ENCODE results near the gene ECE1.

Gene ECE1

GRCh38 chr1:21259316-21260076 is 30.8 kb downstream of the ECE1 start:
- no peak for DNase-seq
- in situ Hi-C loops (cut with MboI; ENCODE audit: low pct_unique_long_range_greater_than_20kb, low sequenced_read_pairs): no loop called here

- DNase-seq: no peak
- in situ Hi-C loops (cut with MboI; ENCODE audit: low pct_unique_long_range_greater_than_20kb, low sequenced_read_pairs): no loop called here
Measured at GRCh38 chr1:21258331-21259134, 31.7 kb downstream of the ECE1 start.

GRCh38 chr1:21257431-21258135 is 32.7 kb downstream of the ECE1 start:
- in situ Hi-C loops (cut with MboI; ENCODE audit: low pct_unique_long_range_greater_than_20kb, low sequenced_read_pairs): no loop called here
- DNase-seq: no peak

GRCh38 chr1:21256776-21257175 is 33.5 kb downstream of the ECE1 start:
- in situ Hi-C loops (cut with MboI; ENCODE audit: low pct_unique_long_range_greater_than_20kb, low sequenced_read_pairs): no loop called here

GRCh38 chr1:21255943-21256320 is 34.3 kb downstream of the ECE1 start:
- in situ Hi-C loops (cut with MboI; ENCODE audit: low pct_unique_long_range_greater_than_20kb, low sequenced_read_pairs): no loop called here
- no peak for DNase-seq

More at GRCh38 chr1:21256776-21257175, 33.5 kb downstream of the ECE1 start:
- DNase-seq: no peak

- peak; percentile 88 for DNase-seq
- in situ Hi-C loops (cut with MboI; ENCODE audit: low pct_unique_long_range_greater_than_20kb, low sequenced_read_pairs): no loop called here
Measured at GRCh38 chr1:21255284-21255942, 34.9 kb downstream of the ECE1 start.

- in situ Hi-C loops (cut with MboI; ENCODE audit: low pct_unique_long_range_greater_than_20kb, low sequenced_read_pairs): no loop called here
- no peak for DNase-seq
Measured at GRCh38 chr1:21254335-21254951, 35.8 kb downstream of the ECE1 start.

- DNase-seq: no peak
- in situ Hi-C loops (cut with MboI; ENCODE audit: low pct_unique_long_range_greater_than_20kb, low sequenced_read_pairs): no loop called here
Measured at GRCh38 chr1:21251773-21252471, 38.3 kb downstream of the ECE1 start.

GRCh38 chr1:21249940-21250493 is 40.2 kb downstream of the ECE1 start:
- in situ Hi-C loops (cut with MboI; ENCODE audit: low pct_unique_long_range_greater_than_20kb, low sequenced_read_pairs): no loop called here
- DNase-seq: no peak

GRCh38 chr1:21247892-21248715 is 42.2 kb downstream of the ECE1 start:
- in situ Hi-C loops (cut with MboI; ENCODE audit: low pct_unique_long_range_greater_than_20kb, low sequenced_read_pairs): no loop called here
- no peak for DNase-seq

GRCh38 chr1:21246905-21247642 is 43.2 kb downstream of the ECE1 start:
- in situ Hi-C loops (cut with MboI; ENCODE audit: low pct_unique_long_range_greater_than_20kb, low sequenced_read_pairs): no loop called here
- DNase-seq: no peak

GRCh38 chr1:21245688-21246229 is 44.5 kb downstream of the ECE1 start:
- in situ Hi-C loops (cut with MboI; ENCODE audit: low pct_unique_long_range_greater_than_20kb, low sequenced_read_pairs): no loop called here
- DNase-seq: no peak

GRCh38 chr1:21244986-21245687 is 45.1 kb downstream of the ECE1 start:
- no peak for DNase-seq
- in situ Hi-C loops (cut with MboI; ENCODE audit: low pct_unique_long_range_greater_than_20kb, low sequenced_read_pairs): no loop called here

- in situ Hi-C loops (cut with MboI; ENCODE audit: low pct_unique_long_range_greater_than_20kb, low sequenced_read_pairs): no loop called here
- DNase-seq: no peak
Measured at GRCh38 chr1:21244154-21244553, 46.1 kb downstream of the ECE1 start.

GRCh38 chr1:21242846-21243245 is 47.4 kb downstream of the ECE1 start:
- in situ Hi-C loops (cut with MboI; ENCODE audit: low pct_unique_long_range_greater_than_20kb, low sequenced_read_pairs): no loop called here
- DNase-seq: no peak

Data from KBM-7 (cell line).